Measurements from ENCODE around the gene SCIN.
"Not testable (repeated sequence)": the region's sequence is repeated elsewhere in the genome, so short reads cannot be mapped to it uniquely, and the experiment has no call there.

SCIN gene

DNA sequence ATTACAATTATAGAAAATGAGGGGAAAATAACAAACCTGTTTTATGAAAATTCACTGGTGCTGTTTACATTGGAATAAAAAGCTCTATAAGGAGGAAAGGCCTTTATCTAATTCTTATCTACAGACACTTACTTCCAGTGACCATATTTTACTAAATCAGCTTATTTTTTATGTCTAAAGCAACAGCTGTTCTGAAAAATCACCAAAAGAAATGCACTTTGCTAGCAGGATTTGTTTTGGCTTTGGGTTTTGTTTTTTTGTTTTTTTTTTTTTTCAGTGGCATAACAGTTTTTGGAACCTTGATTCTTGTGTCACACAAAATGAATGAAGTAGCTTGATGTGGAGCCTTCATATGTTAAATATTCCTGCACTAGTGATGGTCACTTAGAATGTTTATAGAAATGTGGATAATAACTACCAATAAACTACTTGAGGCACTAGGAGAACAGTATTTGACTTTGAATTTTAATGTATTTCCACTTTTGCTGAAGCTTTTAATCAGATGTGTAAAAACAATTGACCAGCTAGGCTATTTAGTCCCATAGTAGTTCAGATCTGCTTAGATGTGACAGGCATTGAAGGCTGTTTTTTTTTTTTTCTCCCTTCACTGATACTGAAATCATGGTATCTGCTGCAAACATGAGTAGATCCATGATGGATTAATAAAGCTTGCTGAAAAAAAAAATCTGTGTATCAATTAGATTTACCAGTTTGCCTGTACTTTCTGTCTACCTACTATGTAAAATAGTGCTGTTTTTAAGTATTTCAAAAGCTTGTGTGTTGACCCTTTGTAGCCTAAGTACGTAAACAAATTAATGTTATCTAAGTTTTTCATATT is 119.7 kb downstream of the SCIN start:
- DNase-seq, result no peak

DNA sequence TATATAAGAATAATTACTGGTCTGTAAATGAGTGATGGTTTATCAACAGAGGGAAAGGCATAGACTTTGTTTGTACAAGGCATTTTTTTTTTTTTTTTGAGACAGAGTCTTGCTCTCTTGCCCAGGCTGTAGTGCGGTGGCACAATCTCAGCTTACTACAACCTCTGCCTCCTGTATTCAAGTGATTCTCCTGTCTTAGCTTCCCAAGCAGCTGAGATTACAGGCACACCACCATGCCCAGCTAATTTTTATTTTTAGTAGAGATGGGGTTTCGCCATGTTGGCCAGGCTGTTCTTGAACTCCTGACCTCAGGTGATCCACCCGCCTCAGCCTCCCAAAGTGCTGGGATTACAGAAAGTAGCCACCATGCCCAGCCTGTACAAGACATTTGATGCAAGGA is 120.9 kb downstream of the SCIN start:
- DNase-seq, result not testable (repeated sequence)

DNA sequence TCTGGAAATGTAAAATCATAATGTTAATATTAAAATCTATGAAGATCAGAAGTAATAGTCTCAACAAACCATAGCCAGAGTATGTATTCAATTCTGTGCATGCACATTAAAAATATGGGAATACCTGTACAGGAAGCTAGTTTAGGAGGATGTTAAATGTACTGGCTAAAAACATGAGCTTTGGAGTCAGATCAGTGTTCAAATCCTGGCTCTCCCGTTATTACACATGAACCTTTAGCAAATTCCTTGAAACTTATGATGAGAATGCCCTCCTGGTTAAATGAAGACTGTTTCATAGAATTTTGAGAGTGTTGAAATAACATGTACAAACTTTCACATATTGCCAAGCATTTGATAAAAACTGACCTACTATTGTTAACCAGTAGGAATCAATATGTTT is 121.5 kb downstream of the SCIN start:
- no peak for DNase-seq

DNA sequence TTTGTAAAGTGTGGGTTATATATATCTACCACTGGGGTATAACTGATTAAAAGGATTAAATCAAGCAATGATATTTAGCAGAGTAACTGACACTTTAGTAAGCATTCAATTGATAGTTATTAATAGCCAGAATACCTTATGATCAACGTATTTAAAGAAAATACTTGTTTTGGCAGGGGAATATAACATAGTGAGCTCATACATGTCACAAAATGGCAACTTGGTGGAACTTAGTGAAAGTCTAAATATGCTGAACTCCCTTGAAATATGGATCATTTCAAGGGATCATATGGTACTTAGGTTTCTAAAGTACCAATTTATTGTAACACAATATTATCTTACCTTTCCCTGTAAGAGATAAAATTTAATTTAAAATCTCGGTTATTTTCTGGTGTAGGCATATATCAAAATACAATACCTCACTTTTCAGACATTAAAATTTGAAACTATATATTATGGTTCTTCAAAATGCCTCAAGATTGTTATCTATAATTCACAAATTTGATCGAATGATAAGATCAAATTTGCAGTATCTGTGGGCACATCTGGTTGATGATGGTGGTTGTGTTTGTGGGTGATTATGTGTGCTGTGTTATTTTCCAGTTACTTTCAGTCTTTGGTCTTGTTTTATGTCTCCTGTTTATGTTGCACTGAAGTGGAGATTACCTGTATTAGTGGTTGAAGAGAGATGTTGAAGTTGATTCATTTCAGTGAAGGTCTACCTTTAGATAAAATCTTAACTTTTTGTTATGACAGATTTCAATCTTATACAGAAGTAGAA is 122.1 kb downstream of the SCIN start:
- no peak for DNase-seq

DNA sequence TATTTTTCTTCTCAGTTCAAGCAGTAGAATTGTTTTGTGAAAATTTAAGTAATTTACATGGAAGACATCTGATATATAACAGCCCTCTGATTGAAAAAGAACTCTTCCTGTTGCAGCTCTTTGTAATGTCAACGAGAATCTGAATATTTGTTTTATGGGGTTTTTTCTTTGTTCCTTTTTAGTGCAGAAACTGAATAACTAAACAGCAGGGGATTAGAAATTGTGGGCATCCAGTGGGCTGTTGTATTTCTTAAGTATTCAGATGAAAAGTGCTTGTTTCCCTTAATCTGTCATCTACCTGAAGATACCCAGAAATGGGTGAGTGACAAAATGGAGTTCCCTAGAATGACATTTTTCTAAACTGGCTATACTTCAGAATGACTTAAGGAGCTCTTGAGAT is 124.3 kb downstream of the SCIN start:
- DNase-seq, result no peak

DNA sequence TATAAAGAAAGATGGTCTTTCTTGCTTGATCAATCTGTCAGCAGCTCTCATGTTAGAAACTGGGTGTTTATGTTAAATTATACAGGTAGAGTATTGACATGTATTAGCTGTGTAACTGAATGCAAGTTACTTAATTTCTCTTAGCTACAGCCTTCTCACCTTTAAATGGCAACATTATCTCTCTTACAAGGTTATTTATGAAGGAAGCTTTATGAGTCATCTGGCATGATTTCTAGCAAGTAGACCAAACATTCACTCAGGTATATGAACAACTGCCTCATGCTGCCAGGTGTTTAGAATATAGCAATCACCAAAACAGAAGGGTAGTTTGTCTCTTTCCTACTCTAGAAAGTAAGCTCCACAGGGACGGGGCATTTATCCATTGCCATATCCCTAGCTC is 125.4 kb downstream of the SCIN start:
- no peak for DNase-seq

DNA sequence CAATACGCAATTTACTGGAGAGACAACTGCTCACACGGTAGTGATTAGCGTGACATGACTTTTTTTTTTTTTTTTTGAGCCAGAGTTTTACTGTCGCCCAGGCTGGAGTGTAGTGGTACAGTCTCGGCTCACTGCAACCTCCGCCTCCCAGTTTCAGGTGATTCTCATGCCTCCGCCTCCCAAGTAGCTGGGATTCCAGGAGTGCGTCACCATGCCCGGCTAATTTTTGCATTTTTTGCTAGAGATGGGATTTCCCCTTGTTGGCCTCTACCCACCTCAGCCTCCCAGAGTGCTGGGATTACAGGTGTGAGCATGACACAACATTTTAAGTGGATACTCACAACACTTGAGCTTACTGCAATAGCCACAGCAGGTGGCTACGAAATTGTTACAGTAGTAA is 128.8 kb downstream of the SCIN start:
- no peak for DNase-seq

DNA sequence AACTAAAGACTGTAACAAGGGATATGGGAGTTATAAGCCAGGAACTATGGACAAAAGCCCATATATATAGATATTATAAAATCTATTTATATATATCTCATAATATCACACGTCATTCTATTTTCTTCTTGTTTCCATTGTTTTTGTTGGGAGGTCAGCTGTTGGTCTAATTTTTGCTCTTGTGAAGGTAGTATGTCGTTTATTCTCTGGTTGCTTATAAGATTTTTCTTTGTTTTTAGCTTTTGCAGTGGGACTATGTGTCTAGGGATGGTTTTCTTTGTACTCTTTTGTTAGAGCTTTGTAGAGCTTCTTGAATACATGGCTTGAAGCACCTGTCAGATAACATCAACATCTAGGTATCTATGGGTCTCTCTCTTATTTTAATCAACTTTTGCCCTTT is 130.9 kb downstream of the SCIN start:
- DNase-seq, result no peak

DNA sequence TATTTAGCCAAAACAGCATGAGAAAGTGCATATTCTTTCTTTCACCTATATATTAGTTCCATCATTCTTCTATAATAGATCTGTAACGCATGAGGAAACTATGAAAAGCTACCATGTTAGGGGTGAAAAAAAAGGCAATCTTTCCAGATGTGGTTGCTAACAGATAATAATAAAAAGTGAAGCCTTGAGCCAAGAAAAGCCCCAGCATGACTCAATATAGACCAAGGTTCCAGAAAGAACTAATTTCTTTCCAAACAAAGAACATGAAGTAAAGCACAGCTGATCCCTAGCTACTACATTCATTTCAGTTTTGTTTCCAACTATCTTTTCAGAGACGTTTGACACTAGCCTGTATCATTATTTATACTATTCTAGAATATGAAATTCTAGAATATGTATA is 133.4 kb downstream of the SCIN start:
- DNase-seq, result no peak

DNA sequence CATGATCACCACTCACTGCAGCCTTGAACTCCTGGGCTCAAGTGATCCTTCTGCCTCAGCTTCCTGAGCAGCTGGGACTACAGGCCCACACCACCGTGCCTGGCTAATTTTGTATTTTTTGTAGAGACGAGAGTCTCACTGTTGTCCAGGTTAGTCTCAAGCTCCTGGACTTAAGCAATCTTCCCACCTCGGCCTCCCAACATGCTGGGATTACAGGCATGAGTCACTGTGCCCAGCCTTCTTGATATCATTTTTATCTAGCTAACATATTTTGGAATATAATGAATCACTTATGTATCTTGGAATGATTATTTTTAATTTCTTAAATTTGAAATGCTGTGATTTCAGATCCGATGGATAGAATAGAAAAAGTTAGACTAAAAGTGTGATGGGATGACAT is 135.4 kb downstream of the SCIN start:
- DNase-seq, result no peak

DNA sequence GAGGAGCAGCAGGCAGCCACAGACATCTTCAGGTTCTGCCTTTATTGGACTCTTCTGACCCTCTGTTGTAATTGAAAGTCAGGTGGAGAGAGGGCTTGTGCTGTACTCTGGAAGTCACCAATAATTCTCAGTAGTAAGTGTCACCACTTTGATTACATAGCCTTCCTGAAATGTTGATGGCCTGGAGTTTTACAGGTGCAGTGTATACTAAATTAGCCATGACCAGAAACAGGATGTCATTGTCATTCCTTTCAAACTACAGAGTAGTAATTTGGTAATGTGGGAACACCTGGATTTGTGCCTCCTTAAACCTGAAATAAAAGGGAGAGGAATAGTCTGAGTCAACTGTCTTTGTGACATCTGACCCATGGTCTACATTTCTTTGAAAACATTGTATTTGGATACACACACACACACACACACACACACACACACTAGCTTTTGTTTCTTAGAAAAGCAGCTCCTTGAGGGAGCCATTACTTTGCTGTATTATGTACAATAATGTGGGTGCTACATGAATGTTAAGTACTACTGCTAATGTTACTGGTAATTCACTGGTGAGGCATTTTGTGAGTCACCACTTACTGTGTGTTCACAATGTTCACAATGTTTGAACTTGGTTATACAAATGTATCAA is 136.5 kb downstream of the SCIN start:
- DNase-seq, result no peak

DNA sequence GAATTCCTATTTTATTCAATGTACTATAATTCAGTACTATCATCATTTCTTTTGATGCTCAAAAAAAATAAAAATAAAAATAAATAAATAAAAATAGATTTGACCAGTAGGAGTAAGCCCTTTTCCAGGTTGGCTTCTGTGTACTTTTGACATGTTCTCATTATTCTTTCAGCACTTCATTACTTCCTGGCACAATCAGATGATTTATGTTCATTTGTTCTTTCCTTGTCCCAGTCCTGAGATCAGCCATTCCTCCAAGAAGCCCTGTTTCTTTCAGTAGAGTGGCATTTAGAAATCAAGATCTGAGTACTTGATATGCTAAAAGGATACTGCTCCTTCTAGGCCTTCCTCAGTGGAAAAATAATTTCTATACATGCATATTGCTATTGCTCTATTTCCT is 137.8 kb downstream of the SCIN start:
- no peak for DNase-seq
